ENCODE data around the gene CIAO1. TPM values are rescaled to one million over a fixed set of nuclear protein-coding genes. Genes with fewer than 3 reads are reported as not detected.

The CIAO1 gene
- total RNA-seq, 2 experiments from 2014 or later: 55.4 to 55.6 TPM

- peaks cover 59% of the 10 kb centered on the region for H3K36me3 Mint-ChIP-seq (ENCODE audit: low read depth)
- H3K27ac ChIP-seq (ENCODE audit: low read depth in 1 of 2, low read length in 2 of 2): no peak overlapping the region
- TF ChIP-seq CTCF (IDR thresholded peaks at IDR 0.05): no peak
- intact Hi-C loops (cut with DNase I, micrococcal nuclease): no loop called here
- peaks cover 34% of the 10 kb centered on the region for H3K4me1 Mint-ChIP-seq (ENCODE audit: low read depth)
- peaks cover 19% of the 10 kb centered on the region for H3K4me1 ChIP-seq (ENCODE audit: insufficient read depth, low read length)
- H3K27me3 Mint-ChIP-seq: no peaks in the 10 kb centered on the region
- no peak overlapping the region for H3K4me3 Mint-ChIP-seq
- ATAC-seq (ENCODE audit: poor library complexity) (no peak), DNase-seq (no peak)
- peaks cover 48% of the 10 kb centered on the region for H3K36me3 ChIP-seq (ENCODE audit: insufficient read depth, low read length)
- H3K27ac Mint-ChIP-seq: peak overlapping the region; percentile 66
- CTCF ChIA-PET: no interaction called here
- H3K4me3 ChIP-seq (ENCODE audit: low read length): no peak overlapping the region
- no peaks in the 10 kb centered on the region for H3K9me3 ChIP-seq (ENCODE audit: control insufficient read depth in 1 of 2, insufficient read depth in 1 of 2, low read length in 2 of 2)
- POLR2A ChIA-PET: no interaction called here
- no peaks in the 10 kb centered on the region for H3K27me3 ChIP-seq (ENCODE audit: control insufficient read depth in 1 of 2, insufficient read depth in 2 of 2, low read length in 2 of 2)
- H3K9me3 Mint-ChIP-seq: no peaks in the 10 kb centered on the region
Measured at GRCh38 chr2:96251721-96252292, 14.2 kb upstream of the CIAO1 start.

- Mint-ChIP-seq H3K27ac (peak overlapping the region; percentile 42), H3K4me1 (ENCODE audit: low read depth) (peaks cover 36% of the 10 kb centered on the region), H3K27me3 (no peaks in the 10 kb centered on the region), H3K36me3 (ENCODE audit: low read depth) (peaks cover 60% of the 10 kb centered on the region), H3K4me3 (no peak overlapping the region), H3K9me3 (no peaks in the 10 kb centered on the region)
- POLR2A ChIA-PET: no interaction called here
- no peak overlapping the region for H3K27ac ChIP-seq (ENCODE audit: low read depth in 1 of 2, low read length in 2 of 2)
- peaks cover 16% of the 10 kb centered on the region for H3K4me1 ChIP-seq (ENCODE audit: insufficient read depth, low read length)
- peaks cover 48% of the 10 kb centered on the region for H3K36me3 ChIP-seq (ENCODE audit: insufficient read depth, low read length)
- no peak overlapping the region for H3K4me3 ChIP-seq (ENCODE audit: low read length)
- ATAC-seq (ENCODE audit: poor library complexity): no peak
- CTCF ChIA-PET: no interaction called here
- intact Hi-C loops (cut with DNase I, micrococcal nuclease): no loop called here
- no peaks in the 10 kb centered on the region for H3K9me3 ChIP-seq (ENCODE audit: control insufficient read depth in 1 of 2, insufficient read depth in 1 of 2, low read length in 2 of 2)
- no peaks in the 10 kb centered on the region for H3K27me3 ChIP-seq (ENCODE audit: control insufficient read depth in 1 of 2, insufficient read depth in 2 of 2, low read length in 2 of 2)
- no peak for TF ChIP-seq CTCF (IDR thresholded peaks at IDR 0.05)
- no peak for DNase-seq
Measured at GRCh38 chr2:96252526-96252925, 13.5 kb upstream of the CIAO1 start.

GRCh38 chr2:96253006-96253405, 13.0 kb upstream of the CIAO1 start:
- peak overlapping the region; percentile 42 for H3K27ac Mint-ChIP-seq
- DNase-seq (no peak), ATAC-seq (ENCODE audit: poor library complexity) (no peak)
- ChIA-PET CTCF (no interaction called here), POLR2A (no interaction called here)
- H3K9me3 Mint-ChIP-seq: no peaks in the 10 kb centered on the region
- Histone ChIP-seq H3K4me1 (ENCODE audit: insufficient read depth, low read length) (peaks cover 19% of the 10 kb centered on the region), H3K36me3 (ENCODE audit: insufficient read depth, low read length) (peaks cover 48% of the 10 kb centered on the region), H3K27ac (ENCODE audit: low read depth in 1 of 2, low read length in 2 of 2) (no peak overlapping the region), H3K4me3 (ENCODE audit: low read length) (no peak overlapping the region), H3K9me3 (ENCODE audit: control insufficient read depth in 1 of 2, insufficient read depth in 1 of 2, low read length in 2 of 2) (no peaks in the 10 kb centered on the region), H3K27me3 (ENCODE audit: control insufficient read depth in 1 of 2, insufficient read depth in 2 of 2, low read length in 2 of 2) (no peaks in the 10 kb centered on the region)
- peaks cover 38% of the 10 kb centered on the region for H3K4me1 Mint-ChIP-seq (ENCODE audit: low read depth)
- TF ChIP-seq CTCF (IDR thresholded peaks at IDR 0.05): no peak
- intact Hi-C loops (cut with DNase I, micrococcal nuclease): no loop called here
- H3K27me3 Mint-ChIP-seq: no peaks in the 10 kb centered on the region
- no peak overlapping the region for H3K4me3 Mint-ChIP-seq
- H3K36me3 Mint-ChIP-seq (ENCODE audit: low read depth): peaks cover 65% of the 10 kb centered on the region
